Stomach (tissue), 4 donors: ENCODE results near the gene SORCS2.

ENCODE experiments used
- EP300 ChIP-seq: sonication (generic); formaldehyde crosslinking; IDR thresholded peaks from one replicate; pipeline ENCODE4 v1.6.1; 2017; ENCODE audit warnings: antibody characterized with exemption
- TF ChIP-seq, protein P1 (sequence below), 7 experiments: fragments of 450-650 bp in 4 of 7; fragments of 200-600 bp in 3 of 7; sonication (generic) in 3 of 7; IDR thresholded peaks; one replicate each; pipeline ENCODE4 v1.5.1; 2016 to 2019; ENCODE audit warnings: antibody characterized with exemption in 7 of 7, control low read depth in 2 of 7, mild to moderate bottlenecking in 1 of 7

DNA sequence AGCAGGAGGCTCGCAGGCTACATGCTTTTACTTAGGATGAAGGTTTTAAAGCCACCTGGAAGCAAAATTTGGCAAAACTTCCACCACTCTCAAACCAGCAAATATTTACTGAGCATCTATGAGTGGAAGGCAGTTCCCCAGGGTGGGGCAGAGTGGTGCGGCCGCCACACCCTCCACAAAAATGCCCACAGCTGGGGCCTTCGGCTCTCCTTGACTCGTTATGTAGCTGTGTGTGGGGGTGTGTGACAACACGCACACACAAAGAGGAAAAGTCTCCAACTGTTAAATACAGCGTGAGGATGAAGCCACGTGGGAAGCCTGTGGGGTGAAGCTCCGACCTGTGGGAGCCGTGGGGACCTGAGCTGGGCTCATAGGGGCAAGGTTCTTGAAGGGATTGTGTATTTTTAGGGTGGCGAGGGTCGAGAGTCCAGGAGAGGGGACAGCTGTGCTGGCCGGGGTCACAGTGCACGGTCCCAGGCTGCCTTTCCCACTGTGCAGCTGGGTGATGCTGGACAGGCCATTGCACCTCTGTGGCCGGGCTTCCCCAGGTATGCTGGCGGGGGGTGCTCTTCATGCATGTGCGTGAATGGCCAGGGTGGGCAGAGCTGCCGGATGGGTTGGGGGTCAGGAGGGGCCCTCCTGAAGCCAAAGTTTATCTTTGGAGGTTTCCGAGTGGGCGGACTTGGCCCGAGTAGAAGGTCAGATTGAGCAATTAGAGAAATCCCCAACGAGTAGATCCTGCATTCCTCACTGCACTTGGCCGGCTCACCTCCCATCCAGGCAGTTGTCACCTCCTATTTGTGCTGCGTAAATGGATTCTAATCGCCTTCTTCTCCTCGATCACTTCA is 25.4 kb downstream of the SORCS2 start:
- TF ChIP-seq, protein P1, sequence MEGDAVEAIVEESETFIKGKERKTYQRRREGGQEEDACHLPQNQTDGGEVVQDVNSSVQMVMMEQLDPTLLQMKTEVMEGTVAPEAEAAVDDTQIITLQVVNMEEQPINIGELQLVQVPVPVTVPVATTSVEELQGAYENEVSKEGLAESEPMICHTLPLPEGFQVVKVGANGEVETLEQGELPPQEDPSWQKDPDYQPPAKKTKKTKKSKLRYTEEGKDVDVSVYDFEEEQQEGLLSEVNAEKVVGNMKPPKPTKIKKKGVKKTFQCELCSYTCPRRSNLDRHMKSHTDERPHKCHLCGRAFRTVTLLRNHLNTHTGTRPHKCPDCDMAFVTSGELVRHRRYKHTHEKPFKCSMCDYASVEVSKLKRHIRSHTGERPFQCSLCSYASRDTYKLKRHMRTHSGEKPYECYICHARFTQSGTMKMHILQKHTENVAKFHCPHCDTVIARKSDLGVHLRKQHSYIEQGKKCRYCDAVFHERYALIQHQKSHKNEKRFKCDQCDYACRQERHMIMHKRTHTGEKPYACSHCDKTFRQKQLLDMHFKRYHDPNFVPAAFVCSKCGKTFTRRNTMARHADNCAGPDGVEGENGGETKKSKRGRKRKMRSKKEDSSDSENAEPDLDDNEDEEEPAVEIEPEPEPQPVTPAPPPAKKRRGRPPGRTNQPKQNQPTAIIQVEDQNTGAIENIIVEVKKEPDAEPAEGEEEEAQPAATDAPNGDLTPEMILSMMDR (IDR thresholded peaks at IDR 0.05), result no peak
- no peak for TF ChIP-seq EP300
